Measurements from ENCODE around the gene CD93.

The CD93 gene

GRCh38 chr20:23033918-23034317 is 52.2 kb downstream of the CD93 start:
- DNase-seq = no peak

- no peak for DNase-seq
Observed at GRCh38 chr20:23032750-23033078, 53.4 kb downstream of the CD93 start.

GRCh38 chr20:23032056-23032749 is 53.9 kb downstream of the CD93 start:
- no peak for DNase-seq

- DNase-seq = no peak
Observed at GRCh38 chr20:23031346-23031745, 54.8 kb downstream of the CD93 start.

All from NCI-H774 (cell line).